OCI-LY3 (cell line): ENCODE measurements around the gene IMPDH2.

Experiments
- H2AFZ ChIP-seq: fragments of 200-600, 300-600 bp; shearing (Covaris generic); 2 replicates; pipeline ENCODE4 v1.6.0; 2014; ENCODE audit warnings: antibody characterized with exemption, low read depth, low read length
- H3K27ac ChIP-seq: fragments of 200-600, 300-600 bp; sonication (generic); 2 replicates; pipeline ENCODE4 v1.5.1; 2014; ENCODE audit warnings: mild to moderate bottlenecking, low read length, moderate library complexity, mixed read lengths
- H3K27me3 ChIP-seq: fragments of 200-600, 300-600 bp; sonication (generic); 2 replicates; pipeline ENCODE4 v1.6.1; 2014; ENCODE audit warnings: low read depth, low read length, mixed read lengths
- H3K36me3 ChIP-seq: fragments of 200-600, 300-600 bp; sonication (generic); replicated peaks from 2 replicates; pipeline ENCODE3; 2014; ENCODE audit warnings: low read depth, low read length, mixed read lengths
- H3K4me1 ChIP-seq: fragments of 300-600, 200-600 bp; sonication (generic); 2 replicates; pipeline ENCODE4 v1.6.1; 2014; ENCODE audit warnings: low read length, mixed read lengths
- H3K4me2 ChIP-seq: fragments of 200-600, 300-600 bp; sonication (generic); 2 replicates; pipeline ENCODE4 v1.6.1; 2014; ENCODE audit warnings: low read length, mixed read lengths
- H3K4me3 ChIP-seq: fragments of 300-600, 200-600 bp; sonication (generic); 2 replicates; pipeline ENCODE4 v1.5.1; 2014; ENCODE audit warnings: antibody characterized with exemption, mild to moderate bottlenecking, low read length, moderate library complexity
- H3K79me2 ChIP-seq: fragments of 300-600, 200-600 bp; shearing (Covaris generic); 2 replicates; pipeline ENCODE4 v1.6.1; 2014; ENCODE audit warnings: mild to moderate bottlenecking, low read length, mixed read lengths
- H3K9ac ChIP-seq: fragments of 300-600, 200-600 bp; shearing (Covaris generic); 2 replicates; pipeline ENCODE4 v1.6.0; 2014; ENCODE audit warnings: mild to moderate bottlenecking, low read length, moderate library complexity
- H3K9me3 ChIP-seq: fragments of 200-600, 300-600 bp; shearing (Covaris generic); 2 replicates; pipeline ENCODE4 v1.6.1; 2014; ENCODE audit warnings: low read length, mixed read lengths; ENCODE audit not compliant: insufficient read depth
- H4K20me1 ChIP-seq: fragments of 200-600, 300-600 bp; sonication (generic); 2 replicates; pipeline ENCODE4 v1.6.1; 2016; ENCODE audit warnings: low read length, mixed read lengths; ENCODE audit not compliant: insufficient read depth
- CTCF ChIP-seq: fragments of 200-600, 300-600 bp; sonication (generic); IDR thresholded peaks from 2 replicates; pipeline ENCODE4 v1.5.1; 2014; ENCODE audit warnings: antibody characterized with exemption, low read length, low read depth
- EZH2phosphoT487 ChIP-seq: fragments of 200-600 bp; shearing (Covaris generic); IDR thresholded peaks from 2 replicates; pipeline ENCODE4 v1.6.1; 2018; ENCODE audit warnings: antibody characterized with exemption, mixed run types, low read depth

Gene IMPDH2

GRCh38 chr3:49007771-49008528, 21.2 kb downstream of the IMPDH2 start:
- H3K4me2 ChIP-seq = peak overlapping the region; percentile 91
- peak overlapping the region; percentile 84 for H3K4me3 ChIP-seq
- TF ChIP-seq CTCF = no peak
- no peak for TF ChIP-seq EZH2phosphoT487
- H3K4me1 ChIP-seq = peaks cover 14% of the 10 kb centered on the region
- H3K9me3 ChIP-seq = no peaks in the 10 kb centered on the region
- peak overlapping the region; percentile 95 for H3K9ac ChIP-seq
- H4K20me1 ChIP-seq = peaks cover 34% of the 10 kb centered on the region
- H3K27ac ChIP-seq = peak overlapping the region; percentile 79
- H3K79me2 ChIP-seq = peaks cover 55% of the 10 kb centered on the region
- H2AFZ ChIP-seq = no peak overlapping the region; the same call in 1 of the 2 replicates
- peaks cover 19% of the 10 kb centered on the region for H3K36me3 ChIP-seq
- H3K27me3 ChIP-seq = no peaks in the 10 kb centered on the region

- Histone ChIP-seq H3K9me3 (no peaks in the 10 kb centered on the region), H3K79me2 (peaks cover 48% of the 10 kb centered on the region)
Measured at GRCh38 chr3:49007068-49007770, 22.0 kb downstream of the IMPDH2 start, which contains the start of gene WDR6. Gene WDR6 (plus strand): TSS chr3:49007391. CDS start chr3:49007432, 41 bp downstream.

GRCh38 chr3:49006408-49007067, 22.7 kb downstream of the IMPDH2 start:
- no peak overlapping the region; the same call in 1 of the 2 replicates for H2AFZ ChIP-seq
- peaks cover 21% of the 10 kb centered on the region for H4K20me1 ChIP-seq
- TF ChIP-seq EZH2phosphoT487 (no peak), CTCF (no peak)
- H3K36me3 ChIP-seq = peaks cover 5% of the 10 kb centered on the region
- peak overlapping the region; percentile 84 for H3K4me3 ChIP-seq
- peak overlapping the region; percentile 30 for H3K27ac ChIP-seq
- H3K9ac ChIP-seq = peak overlapping the region; percentile 95
- H3K4me2 ChIP-seq = peak overlapping the region; percentile 89
- peaks cover 14% of the 10 kb centered on the region for H3K4me1 ChIP-seq
- peaks cover 41% of the 10 kb centered on the region for H3K79me2 ChIP-seq
- H3K9me3 ChIP-seq = no peaks in the 10 kb centered on the region
- H3K27me3 ChIP-seq = no peaks in the 10 kb centered on the region

More at GRCh38 chr3:49007068-49007770, 22.0 kb downstream of the IMPDH2 start, which contains the start of gene WDR6:
- Histone ChIP-seq H3K36me3 (peaks cover 12% of the 10 kb centered on the region), H3K4me3 (peak within 1 kb of the TSS; percentile 84), H4K20me1 (peaks cover 28% of the 10 kb centered on the region), H3K27ac (peak within 1 kb of the TSS; percentile 79), H3K4me1 (peaks cover 14% of the 10 kb centered on the region), H3K9ac (peak within 1 kb of the TSS; percentile 95), H2AFZ (no peak within 1 kb of the TSS; the same call in 1 of the 2 replicates), H3K4me2 (peak within 1 kb of the TSS; percentile 91), H3K27me3 (no peaks in the 10 kb centered on the region)
- TF ChIP-seq EZH2phosphoT487 (no peak), CTCF (peak; percentile 63)
